Fibroblast of lung (primary cell): Measurements from ENCODE around the gene ACOXL. TPM values are rescaled to one million over a fixed set of nuclear protein-coding genes. Genes with fewer than 3 reads are reported as not detected.

Source experiments
- DNase-seq, 2 donors: peaks; one replicate each; pipeline versions ENCODE4 v3.0.0 to v3.0.0-alpha.2; 2010; ENCODE audit warnings: low read depth in 2 of 2
- H2AFZ ChIP-seq: 2 replicates; pipeline ENCODE4 v1.5.1; 2012; ENCODE audit warnings: low read length, control low read depth, inconsistent platforms
- H3K27ac ChIP-seq: 2 replicates; pipeline ENCODE4 v1.5.1; 2011; ENCODE audit warnings: low read length, control low read depth; ENCODE audit not compliant: insufficient read depth
- H3K27me3 ChIP-seq: 2 replicates; pipeline ENCODE4 v1.5.1; 2011; ENCODE audit warnings: mild to moderate bottlenecking, low read length; ENCODE audit not compliant: control insufficient read depth, insufficient read depth
- H3K36me3 ChIP-seq: 2 replicates; pipeline ENCODE4 v1.5.1; 2011; ENCODE audit warnings: low read length; ENCODE audit not compliant: control insufficient read depth, insufficient read depth
- H3K4me1 ChIP-seq: 2 replicates; pipeline ENCODE4 v1.5.1; 2011; ENCODE audit warnings: low read length; ENCODE audit not compliant: control insufficient read depth, insufficient read depth; ENCODE audit errors: extremely low read depth
- H3K4me2 ChIP-seq: 2 replicates; pipeline ENCODE4 v1.5.1; 2011; ENCODE audit warnings: low read length, control low read depth; ENCODE audit not compliant: insufficient read depth; ENCODE audit errors: extremely low read depth
- H3K4me3 ChIP-seq, 4 experiments: fragments of 200-600 bp in 1 of 4; sonication (generic) in 1 of 4; replicated peaks in 1 of 4; 2 replicates each; pipeline ENCODE4 v1.5.1; 2011 to 2016; ENCODE audit warnings: low read length in 4 of 4, low read depth in 3 of 4, mild to moderate bottlenecking in 3 of 4, control low read depth in 2 of 4, inconsistent platforms in 1 of 4, mixed read lengths in 1 of 4; ENCODE audit not compliant: insufficient read depth in 1 of 4; ENCODE audit errors: control extremely low read depth in 1 of 4
- H3K79me2 ChIP-seq: 2 replicates; pipeline ENCODE4 v1.5.1; 2012; ENCODE audit warnings: mild to moderate bottlenecking, low read length, inconsistent platforms; ENCODE audit not compliant: control insufficient read depth, insufficient read depth
- H3K9ac ChIP-seq: 2 replicates; pipeline ENCODE4 v1.5.1; 2011; ENCODE audit warnings: mild to moderate bottlenecking, low read length, control low read depth; ENCODE audit not compliant: insufficient read depth
- H3K9me3 ChIP-seq: 2 replicates; pipeline ENCODE4 v1.5.1; 2012; ENCODE audit warnings: low read depth, low read length; ENCODE audit not compliant: control insufficient read depth, insufficient read depth
- H4K20me1 ChIP-seq: 2 replicates; pipeline ENCODE4 v1.5.1; 2011; ENCODE audit warnings: low read length; ENCODE audit not compliant: control insufficient read depth, insufficient read depth; ENCODE audit errors: extremely low read depth
- EZH2 ChIP-seq: IDR thresholded peaks from 2 replicates; pipeline ENCODE4 v1.5.1; 2012; ENCODE audit warnings: low read length, control low read depth, mild to moderate bottlenecking; ENCODE audit errors: missing control alignments
- polyA plus RNA-seq, 2 donors: library from polyadenylated mRNA; depleted of rRNA in 1 of 2; stranded (reverse) in 1 of 2; unstranded in 1 of 2; fragments of >200 nt; gene quantifications; 2 replicates each; pipeline ENCODE4 v1.2.1, GENCODE V29; 2011 to 2012; ENCODE audit warnings: missing spikeins in 1 of 2
- total RNA-seq: library from RNA; depleted of rRNA; stranded (reverse); fragments of >200 nt; gene quantifications from 2 replicates; pipeline ENCODE4 v1.2.1, GENCODE V29; 2014
- TF ChIP-seq, protein P1 (sequence below), 2 donors: IDR thresholded peaks in 1 of 2; conservative IDR thresholded peaks in 1 of 2; 1 replicate in 1 of 2; 2 replicates in 1 of 2; pipeline ENCODE4 v1.5.1; 2011 to 2012; ENCODE audit warnings: low read length in 2 of 2, control low read depth in 1 of 2, inconsistent platforms in 1 of 2, low read depth in 1 of 2, mild to moderate bottlenecking in 1 of 2

Gene ACOXL
- total and polyA plus RNA-seq, 2 donors (not counting 1 experiment from before 2014, with no cell fraction given) = not detected

DNA sequence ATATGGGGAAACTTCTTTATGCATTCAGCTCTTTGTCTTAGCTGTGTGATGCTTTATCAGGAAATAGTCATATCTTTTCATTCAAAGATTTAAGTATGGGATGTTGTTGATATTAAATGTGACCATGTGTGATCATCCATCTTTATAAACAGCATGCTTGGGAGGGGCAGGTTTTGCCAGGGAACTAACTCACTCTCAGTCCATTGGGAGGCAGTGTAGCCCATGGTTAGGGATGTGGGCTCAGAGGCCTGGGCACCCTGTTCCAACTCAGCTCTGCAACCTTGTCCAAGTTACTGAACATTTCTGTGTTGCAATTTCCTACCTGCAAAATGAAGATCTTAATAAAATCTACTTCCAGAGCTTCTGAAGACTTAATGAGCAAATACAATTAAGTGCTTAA is 296.3 kb downstream of the ACOXL start:
- TF ChIP-seq, protein P1, sequence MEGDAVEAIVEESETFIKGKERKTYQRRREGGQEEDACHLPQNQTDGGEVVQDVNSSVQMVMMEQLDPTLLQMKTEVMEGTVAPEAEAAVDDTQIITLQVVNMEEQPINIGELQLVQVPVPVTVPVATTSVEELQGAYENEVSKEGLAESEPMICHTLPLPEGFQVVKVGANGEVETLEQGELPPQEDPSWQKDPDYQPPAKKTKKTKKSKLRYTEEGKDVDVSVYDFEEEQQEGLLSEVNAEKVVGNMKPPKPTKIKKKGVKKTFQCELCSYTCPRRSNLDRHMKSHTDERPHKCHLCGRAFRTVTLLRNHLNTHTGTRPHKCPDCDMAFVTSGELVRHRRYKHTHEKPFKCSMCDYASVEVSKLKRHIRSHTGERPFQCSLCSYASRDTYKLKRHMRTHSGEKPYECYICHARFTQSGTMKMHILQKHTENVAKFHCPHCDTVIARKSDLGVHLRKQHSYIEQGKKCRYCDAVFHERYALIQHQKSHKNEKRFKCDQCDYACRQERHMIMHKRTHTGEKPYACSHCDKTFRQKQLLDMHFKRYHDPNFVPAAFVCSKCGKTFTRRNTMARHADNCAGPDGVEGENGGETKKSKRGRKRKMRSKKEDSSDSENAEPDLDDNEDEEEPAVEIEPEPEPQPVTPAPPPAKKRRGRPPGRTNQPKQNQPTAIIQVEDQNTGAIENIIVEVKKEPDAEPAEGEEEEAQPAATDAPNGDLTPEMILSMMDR (conservative IDR thresholded peaks at IDR 0.05 in 1 of 2, IDR thresholded peaks at IDR 0.05 in 1 of 2; ENCODE audit: low read depth in 1 of 2, low read length in 2 of 2) = peak in 1 of 2 donors; percentile 25
- TF ChIP-seq EZH2 = no peak
- Histone ChIP-seq H3K4me2 (no peak overlapping the region), H3K27me3 (peaks cover 7% of the 10 kb centered on the region), H3K9me3 (no peaks in the 10 kb centered on the region), H4K20me1 (no peaks in the 10 kb centered on the region), H3K36me3 (no peaks in the 10 kb centered on the region), H3K9ac (no peak overlapping the region), H3K4me1 (no peaks in the 10 kb centered on the region), H3K4me3 (no peak overlapping the region), H3K27ac (no peak overlapping the region), H2AFZ (no peak overlapping the region), H3K79me2 (no peaks in the 10 kb centered on the region)
- peak in 1 of 2 donors; percentile 11 for DNase-seq

DNA sequence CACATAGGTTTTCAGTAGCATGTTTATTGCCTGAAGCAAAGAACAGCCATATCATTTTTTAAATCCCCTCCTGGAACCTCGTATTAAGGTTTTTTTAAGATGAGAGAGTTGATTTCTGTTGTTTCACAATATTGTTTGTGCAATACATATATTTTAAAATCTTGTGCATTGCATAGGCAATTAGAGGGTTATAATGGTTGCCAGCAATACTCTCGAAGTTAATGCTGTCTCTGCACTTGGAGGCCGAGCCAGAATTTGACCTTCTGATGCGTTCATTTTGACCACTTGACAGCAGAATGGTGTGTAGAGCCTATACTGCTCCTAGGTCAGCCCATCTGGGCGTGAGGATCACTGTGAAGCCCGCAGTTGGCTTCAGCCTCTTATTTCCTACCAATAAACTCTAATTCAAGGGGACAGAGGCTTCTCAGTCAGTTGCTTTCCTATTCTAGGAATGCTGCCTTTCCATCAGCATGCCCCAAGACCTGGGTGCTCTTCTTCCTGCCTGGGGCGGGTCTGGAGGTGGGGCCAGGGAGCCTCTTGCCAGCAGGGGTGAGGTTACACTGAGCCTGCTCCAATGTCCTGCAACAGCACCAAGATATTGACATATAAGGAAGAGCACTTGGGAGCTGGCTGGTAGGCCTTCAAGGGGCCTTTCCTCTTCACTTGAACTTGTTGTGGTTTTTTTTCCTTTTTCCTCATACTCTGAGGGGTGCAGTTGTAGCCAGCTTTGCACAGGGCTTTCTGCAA is 297.0 kb downstream of the ACOXL start:
- H2AFZ ChIP-seq = no peak overlapping the region
- H3K4me1 ChIP-seq = no peaks in the 10 kb centered on the region
- no peak overlapping the region for H3K9ac ChIP-seq
- no peaks in the 10 kb centered on the region for H3K9me3 ChIP-seq
- peaks cover 3% of the 10 kb centered on the region for H3K27me3 ChIP-seq
- H3K4me2 ChIP-seq = no peak overlapping the region
- no peaks in the 10 kb centered on the region for H3K79me2 ChIP-seq
- TF ChIP-seq EZH2 = no peak
- TF ChIP-seq, protein P1 (conservative IDR thresholded peaks at IDR 0.05 in 1 of 2, IDR thresholded peaks at IDR 0.05 in 1 of 2; ENCODE audit: low read depth in 1 of 2, low read length in 2 of 2) = no peak
- DNase-seq = peak in 1 of 2 donors; percentile 5
- H3K27ac ChIP-seq = no peak overlapping the region
- H3K36me3 ChIP-seq = no peaks in the 10 kb centered on the region
- H4K20me1 ChIP-seq = no peaks in the 10 kb centered on the region
- no peak overlapping the region for H3K4me3 ChIP-seq

DNA sequence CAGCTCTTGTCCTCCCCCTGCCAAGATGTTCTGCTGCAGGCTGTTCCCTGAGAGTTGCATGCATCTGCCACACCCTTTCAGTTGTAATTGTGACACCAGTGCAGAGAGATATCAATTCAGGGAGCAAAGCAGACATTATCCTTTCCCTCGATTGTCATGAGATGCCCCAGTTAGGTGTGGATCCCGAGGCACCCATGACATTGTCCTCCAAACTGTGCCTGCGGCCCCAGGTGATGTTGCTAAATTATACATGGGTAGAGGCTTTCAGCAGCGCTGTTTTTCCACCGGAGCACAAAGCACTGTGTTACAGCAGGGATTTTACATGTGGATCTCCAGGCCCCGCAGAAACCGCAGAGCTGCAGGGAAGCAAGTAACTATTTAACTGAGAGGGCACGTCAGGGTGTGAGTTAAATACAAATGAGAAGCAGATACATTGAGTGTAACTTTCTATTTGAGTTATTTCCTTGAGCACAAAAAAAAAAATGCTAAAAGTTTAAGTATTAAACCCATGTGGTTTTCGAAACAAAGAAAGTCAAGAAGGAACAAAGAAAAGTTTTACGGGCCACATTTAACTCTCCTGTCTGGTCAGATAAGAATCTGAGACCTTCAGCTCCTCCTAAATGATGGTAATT is 298.0 kb downstream of the ACOXL start:
- no peak overlapping the region for H3K9ac ChIP-seq
- no peaks in the 10 kb centered on the region for H4K20me1 ChIP-seq
- no peaks in the 10 kb centered on the region for H3K36me3 ChIP-seq
- H3K79me2 ChIP-seq = no peaks in the 10 kb centered on the region
- no peak overlapping the region for H3K4me2 ChIP-seq
- H3K27me3 ChIP-seq = peaks cover under 1% of the 10 kb centered on the region
- no peak overlapping the region for H2AFZ ChIP-seq
- H3K4me1 ChIP-seq = no peaks in the 10 kb centered on the region
- DNase-seq = no peak
- no peaks in the 10 kb centered on the region for H3K9me3 ChIP-seq
- no peak overlapping the region for H3K4me3 ChIP-seq
- H3K27ac ChIP-seq = no peak overlapping the region
- TF ChIP-seq, protein P1 (conservative IDR thresholded peaks at IDR 0.05 in 1 of 2, IDR thresholded peaks at IDR 0.05 in 1 of 2; ENCODE audit: low read depth in 1 of 2, low read length in 2 of 2) = no peak
- no peak for TF ChIP-seq EZH2
